ENCODE results near the gene TBX1. TPM values are rescaled to one million over a fixed set of nuclear protein-coding genes. Genes with fewer than 3 reads are reported as not detected.

Gene TBX1
- polyA plus RNA-seq, 1 donor from 2014 or later = not detected

- Histone ChIP-seq H3K4me3 (ENCODE audit: low read length) (no peak overlapping the region), H3K27ac (ENCODE audit: low read length) (no peak overlapping the region), H3F3A (ENCODE audit: insufficient read depth, low read length, poor library complexity, severe bottlenecking) (no peaks in the 10 kb centered on the region), H4K20me1 (ENCODE audit: insufficient read depth) (no peaks in the 10 kb centered on the region), H3K9ac (ENCODE audit: low read length) (no peak overlapping the region), H3K27me3 (ENCODE audit: insufficient read depth, low read depth, low read length) (no peaks in the 10 kb centered on the region), H3K36me3 (ENCODE audit: insufficient read depth, low read length) (no peaks in the 10 kb centered on the region), H3K4me2 (ENCODE audit: low read length) (no peak overlapping the region), H3K9me3 (ENCODE audit: low read length) (no peaks in the 10 kb centered on the region), H3K79me2 (replicated peaks; ENCODE audit: insufficient read depth, low read length) (no peaks in the 10 kb centered on the region), H3K9me2 (ENCODE audit: insufficient read depth, low read length) (no peaks in the 10 kb centered on the region), H2AFZ (ENCODE audit: low read depth, low read length) (no peak overlapping the region)
- no peak for TF ChIP-seq POLR2AphosphoS5 (IDR thresholded peaks at IDR 0.05)
- TF ChIP-seq MXI1 (conservative IDR thresholded peaks at IDR 0.05; ENCODE audit: poor library complexity, severe bottlenecking) = no peak
- TF ChIP-seq REST (IDR thresholded peaks at IDR 0.05; ENCODE audit: borderline replicate concordance) = no peak
Measured at GRCh38 chr22:19805821-19806212, 45.2 kb downstream of the TBX1 start.

GRCh38 chr22:19806213-19807160 lies 45.9 kb downstream of the TBX1 start:
- Histone ChIP-seq H3K27me3 (ENCODE audit: insufficient read depth, low read depth, low read length) (no peaks in the 10 kb centered on the region), H3K9me3 (ENCODE audit: low read length) (no peaks in the 10 kb centered on the region), H3K27ac (ENCODE audit: low read length) (no peak overlapping the region), H3K4me2 (ENCODE audit: low read length) (no peak overlapping the region), H3K9me2 (ENCODE audit: insufficient read depth, low read length) (no peaks in the 10 kb centered on the region), H3K9ac (ENCODE audit: low read length) (no peak overlapping the region), H3F3A (ENCODE audit: insufficient read depth, low read length, poor library complexity, severe bottlenecking) (no peaks in the 10 kb centered on the region), H3K36me3 (ENCODE audit: insufficient read depth, low read length) (no peaks in the 10 kb centered on the region), H3K79me2 (replicated peaks; ENCODE audit: insufficient read depth, low read length) (no peaks in the 10 kb centered on the region), H3K4me3 (ENCODE audit: low read length) (no peak overlapping the region), H4K20me1 (ENCODE audit: insufficient read depth) (no peaks in the 10 kb centered on the region), H2AFZ (ENCODE audit: low read depth, low read length) (no peak overlapping the region)
- no peak for TF ChIP-seq EZH2 (IDR thresholded peaks at IDR 0.05; ENCODE audit: borderline replicate concordance, insufficient read depth, low read length, poor library complexity, severe bottlenecking)
- no peak for TF ChIP-seq RAD21 (conservative IDR thresholded peaks at IDR 0.05)
- no peak for TF ChIP-seq REST (IDR thresholded peaks at IDR 0.05; ENCODE audit: borderline replicate concordance)
- no peak for TF ChIP-seq MXI1 (conservative IDR thresholded peaks at IDR 0.05; ENCODE audit: poor library complexity, severe bottlenecking)
- no peak for TF ChIP-seq TAF1 (IDR thresholded peaks at IDR 0.05; ENCODE audit: low read depth)
- no peak for TF ChIP-seq EP300 (conservative IDR thresholded peaks at IDR 0.05; ENCODE audit: poor library complexity, severe bottlenecking)

All from neural cell (in vitro differentiated cells).